Endometrial microvascular endothelial cells (primary cell): ENCODE results near the gene FNIP2. TPM values are rescaled to one million over a fixed set of nuclear protein-coding genes. Genes with fewer than 3 reads are reported as not detected.
"Not testable (repeated sequence)": the region's sequence is repeated elsewhere in the genome, so short reads cannot be mapped to it uniquely, and the experiment has no call there.

Experiments used
- in situ Hi-C: cut with HindIII; loops from 2 replicates; pipeline ENCODE4 v1.10.0; 2017; ENCODE audit warnings: low sequenced_read_pairs, low pct_unique_long_range_greater_than_20kb; ENCODE audit errors: inconsistent ontology term
- total RNA-seq: library from RNA; depleted of rRNA; stranded (reverse); fragments of >200 nt; gene quantifications from one replicate; pipeline ENCODE4 v1.2.3, GENCODE V29; 2015; ENCODE audit errors: inconsistent ontology term

Gene FNIP2
- total RNA-seq = 11.7 TPM

DNA sequence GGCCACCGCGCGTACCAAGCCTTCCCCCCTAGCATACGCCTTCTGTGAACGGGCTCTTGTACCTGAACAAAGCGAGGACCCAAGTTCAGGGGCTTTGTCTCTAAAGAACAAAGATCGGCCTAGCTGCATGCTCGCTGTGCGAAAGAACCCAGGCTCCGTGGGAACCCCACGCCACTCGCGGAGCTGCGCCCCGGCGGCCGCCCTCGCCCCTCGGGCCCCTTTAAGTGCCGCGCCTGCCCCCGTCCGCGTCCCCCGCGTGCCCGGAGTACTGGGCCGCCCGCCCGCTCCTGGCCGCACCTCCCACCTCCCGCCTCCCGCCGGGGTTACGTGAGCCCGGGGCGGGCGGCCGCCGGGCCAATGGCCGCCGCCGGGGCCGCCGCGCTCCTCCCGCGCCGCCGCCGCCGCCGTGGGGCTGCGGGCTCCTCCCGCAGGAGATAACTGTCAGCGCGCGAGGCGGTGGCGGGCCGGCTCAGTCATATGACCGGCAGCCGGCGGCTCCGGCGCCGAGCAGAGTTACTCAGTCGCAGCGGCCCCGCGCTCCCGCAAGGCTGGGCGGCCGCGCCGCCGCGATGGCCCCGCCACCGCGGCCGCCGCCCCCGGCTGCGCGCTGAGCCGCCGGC lies at the start of gene FNIP2:
Gene FNIP2, plus strand, starts transcription at position 472 of the 620 bp plus-strand sequence. CDS start 187 bp downstream, outside the sequence.
- in situ Hi-C loops = no loop called here

DNA sequence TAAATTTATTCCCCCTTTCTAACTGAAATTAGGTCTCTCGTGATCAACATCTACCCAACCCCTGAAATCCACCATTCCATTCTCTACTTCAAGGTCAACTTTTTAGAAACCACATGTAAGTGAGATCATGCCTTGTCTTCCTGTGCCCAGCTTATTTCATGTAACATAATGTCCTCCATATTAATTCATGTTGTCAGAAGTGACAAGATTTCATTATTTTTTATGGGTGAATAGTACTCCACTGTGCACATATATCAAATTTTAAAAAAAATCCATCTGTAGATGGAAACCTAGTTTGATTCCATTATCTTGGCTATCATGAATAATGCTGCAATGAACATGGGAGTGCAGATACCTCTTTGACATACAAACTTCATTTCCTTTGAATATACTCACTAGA lies 47.1 kb upstream of the FNIP2 start:
- in situ Hi-C loops = no loop called here

DNA sequence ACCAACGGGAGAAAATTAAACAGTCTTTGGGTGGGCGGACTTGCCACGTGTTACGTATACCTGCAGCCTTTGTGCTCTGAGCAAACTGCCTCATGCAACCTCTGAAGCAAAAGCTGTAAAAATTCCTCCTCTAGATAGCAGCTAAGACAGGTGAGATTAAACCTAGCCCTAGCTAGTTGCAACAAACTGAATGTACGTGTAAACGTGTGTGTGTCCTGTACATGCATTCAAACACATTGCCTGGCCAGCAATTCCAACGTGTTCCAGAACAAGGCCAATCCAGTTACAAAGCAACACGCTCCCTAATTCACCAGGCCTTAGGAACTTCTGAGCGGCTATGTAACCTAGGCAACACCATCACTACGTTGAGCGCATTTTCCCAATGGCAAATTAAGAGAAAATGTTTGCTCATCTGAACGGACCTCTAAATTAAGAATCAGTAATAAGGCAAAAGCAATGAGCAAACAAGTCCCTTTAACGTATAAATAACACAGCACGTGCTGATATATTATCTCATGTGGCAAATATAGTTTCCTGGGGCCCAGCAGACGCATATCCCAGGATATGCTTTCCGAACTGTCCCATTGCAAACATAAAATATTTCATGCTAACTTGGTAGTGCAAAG lies 46.4 kb upstream of the FNIP2 start:
- in situ Hi-C loops = no loop called here

DNA sequence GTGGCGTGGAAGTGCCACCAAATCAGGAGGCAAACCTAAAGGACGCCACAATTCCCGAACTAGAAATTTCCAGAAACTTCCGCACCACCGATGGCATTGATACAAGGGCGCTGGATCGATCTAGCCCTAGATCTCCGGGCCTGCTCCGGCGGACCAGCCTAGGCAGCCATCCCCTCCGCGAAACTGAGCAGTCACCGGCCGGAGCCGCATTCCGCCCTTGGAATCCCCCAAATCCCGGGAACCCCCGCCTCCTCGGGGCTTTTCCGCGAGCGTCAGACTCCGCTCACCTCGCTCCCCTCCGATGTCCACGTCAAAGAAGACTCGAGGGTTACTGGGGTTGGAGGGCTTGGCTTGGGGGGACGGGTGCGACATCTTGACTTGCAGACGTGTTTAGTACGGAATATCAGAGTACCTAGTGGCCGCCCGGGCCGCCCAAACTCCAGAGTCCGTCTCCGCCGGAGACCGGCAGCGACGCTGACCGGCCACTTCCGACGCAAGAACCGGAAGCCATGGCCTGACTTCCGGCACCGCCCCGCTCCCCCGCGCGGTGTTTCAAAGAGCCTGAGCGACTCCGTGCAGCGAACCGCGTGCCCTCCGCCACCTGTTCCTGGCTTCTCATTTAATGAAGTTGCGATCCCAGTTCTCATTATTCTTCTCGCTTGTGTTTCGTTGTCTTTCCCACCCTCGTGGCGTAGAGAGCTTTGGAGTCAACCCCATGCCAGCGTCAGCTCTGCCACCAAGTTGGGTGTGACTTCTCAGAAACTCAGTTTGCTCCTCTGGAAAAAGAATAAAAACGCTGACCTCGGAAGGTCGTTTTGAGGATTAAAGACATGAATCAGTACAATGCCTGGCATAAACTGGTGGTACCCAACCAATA lies 45.7 kb upstream of the FNIP2 start, which contains the start of gene PPID:
Gene PPID, minus strand, starts transcription at position 480 of the 877 bp plus-strand sequence. Its CDS starts 108 bp downstream, at position 372.
- in situ Hi-C loops = no loop called here

DNA sequence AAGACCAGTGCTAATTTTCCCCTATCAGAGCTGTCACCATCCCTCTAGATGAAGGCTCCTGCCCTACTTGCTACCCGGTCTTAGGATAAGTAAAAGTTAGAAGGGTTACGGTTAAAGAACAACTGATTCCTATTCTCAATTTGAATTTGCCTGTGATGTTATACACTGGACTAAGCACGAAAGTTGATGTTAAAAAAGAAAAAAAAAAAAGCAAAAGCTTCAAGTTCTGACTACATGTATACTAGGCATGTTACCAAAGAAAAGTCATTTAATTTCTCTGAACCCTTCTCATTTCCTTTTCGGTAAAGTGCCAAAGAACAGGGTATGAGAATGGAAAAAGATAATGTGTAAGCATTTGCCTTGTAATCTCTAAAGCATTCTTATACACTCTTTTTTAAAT lies 44.2 kb upstream of the FNIP2 start:
- in situ Hi-C loops = no loop called here

DNA sequence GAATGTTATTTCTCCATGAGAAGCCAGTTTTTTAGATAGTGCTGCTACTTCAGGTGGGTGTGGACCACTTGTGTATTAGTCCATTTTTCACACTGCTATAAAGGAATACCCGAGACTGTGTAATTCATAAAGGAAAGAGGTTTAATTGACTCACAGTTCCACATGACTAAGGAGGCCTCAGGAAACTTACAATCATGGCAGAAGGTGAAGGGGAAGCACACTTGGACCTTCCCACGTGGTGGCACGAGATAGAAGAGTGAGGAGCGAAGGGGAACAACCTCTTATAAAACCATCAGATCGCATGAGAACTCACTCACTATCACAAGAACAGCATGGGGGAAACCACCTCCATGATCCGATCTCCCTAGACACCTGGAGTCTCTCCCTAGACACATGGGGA lies 42.2 kb upstream of the FNIP2 start:
- in situ Hi-C loops = no loop called here

DNA sequence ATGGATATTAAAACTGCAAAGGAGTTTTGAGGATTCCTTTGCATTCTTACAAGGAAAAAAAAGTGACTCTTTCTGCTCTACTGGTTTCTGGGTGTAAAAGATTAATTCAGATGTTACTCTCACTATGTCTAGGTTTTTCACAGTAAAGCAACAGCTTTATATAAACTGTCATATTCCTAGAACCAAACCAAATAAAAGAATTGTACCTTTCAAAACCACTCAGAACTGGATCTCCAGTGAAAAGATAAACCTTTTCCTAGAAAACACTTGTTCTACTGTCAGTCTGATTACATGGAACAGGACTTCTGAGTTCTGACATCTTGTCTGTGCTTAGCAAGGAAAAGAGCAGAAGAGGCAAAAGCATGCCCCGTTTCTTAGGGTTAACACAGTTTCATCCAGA lies 40.6 kb upstream of the FNIP2 start:
- in situ Hi-C loops = no loop called here

DNA sequence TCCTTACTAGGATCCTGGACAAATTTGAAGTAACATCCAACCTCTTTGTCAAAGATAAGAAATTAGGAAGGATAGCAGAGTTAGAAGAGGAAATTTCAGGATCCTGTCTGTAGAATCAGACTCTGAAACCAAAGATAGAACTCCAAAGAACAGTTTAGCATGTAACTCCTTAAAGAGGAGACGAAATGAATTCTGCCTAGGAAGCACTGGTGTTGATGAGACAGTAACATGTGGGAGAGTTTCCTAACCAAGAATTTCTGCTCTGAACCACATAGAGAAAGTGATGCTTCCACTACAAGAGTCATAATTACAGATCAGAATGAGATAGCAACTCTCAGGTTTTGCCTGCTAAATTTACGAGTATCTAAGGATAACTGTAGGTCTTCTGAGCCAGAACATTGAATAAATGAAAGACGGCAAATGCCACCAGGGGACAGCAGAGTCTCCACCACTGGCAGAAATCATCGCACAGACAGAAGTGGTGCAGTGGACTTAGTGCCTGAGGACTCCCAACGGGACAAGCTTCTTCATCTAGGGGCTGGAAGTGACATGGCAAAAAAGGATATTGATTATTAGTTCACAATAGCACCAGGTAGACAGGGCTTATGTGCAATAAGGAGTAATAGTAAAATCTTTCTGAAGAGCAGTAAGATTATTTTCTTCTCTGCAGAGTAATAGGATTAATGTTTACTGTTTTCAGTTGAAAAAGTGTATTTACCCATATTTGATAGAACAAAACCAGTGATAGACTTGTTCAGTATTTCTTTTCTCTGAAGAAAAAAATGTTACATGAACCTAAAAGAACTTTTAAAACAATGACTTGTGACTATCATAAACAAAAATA lies 38.9 kb upstream of the FNIP2 start:
- in situ Hi-C loops = no loop called here

DNA sequence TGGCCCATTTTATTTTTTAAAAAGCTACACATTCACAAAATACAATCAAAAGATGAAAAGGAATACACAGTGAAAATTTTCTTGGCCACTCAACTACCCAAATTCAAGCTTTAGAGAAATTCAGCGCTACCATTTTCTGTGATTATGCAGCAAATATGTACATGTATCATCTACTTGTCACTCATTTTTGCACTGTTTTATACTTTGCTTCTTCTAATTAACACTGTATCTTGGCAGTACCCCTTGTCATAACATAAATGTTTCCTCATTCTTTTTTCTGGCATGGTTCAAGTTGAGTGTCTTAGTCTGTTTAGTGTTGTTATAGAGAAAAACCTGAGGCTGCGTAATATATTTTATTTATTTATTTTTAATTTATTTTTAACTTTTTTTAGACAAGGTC lies 30.0 kb upstream of the FNIP2 start:
- in situ Hi-C loops = no loop called here

DNA sequence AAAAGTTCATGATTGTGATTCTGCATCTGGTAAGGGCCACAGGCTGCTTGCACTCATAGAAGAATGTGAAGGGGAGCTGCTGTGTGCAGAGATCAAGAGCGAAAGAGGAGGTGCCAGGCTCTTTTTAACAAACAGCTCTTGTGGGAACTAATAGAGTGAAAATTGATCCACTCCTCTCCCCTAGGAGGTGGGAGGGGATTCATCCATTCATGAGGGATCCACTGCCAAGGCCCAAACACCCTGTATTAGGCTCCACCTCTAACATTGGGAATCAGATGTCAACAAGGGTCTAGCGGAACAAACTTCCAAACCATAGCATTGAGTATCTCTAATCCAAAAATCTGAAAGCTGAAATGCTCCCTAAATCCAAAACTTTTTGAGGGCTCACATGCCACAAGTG lies 29.2 kb upstream of the FNIP2 start:
- in situ Hi-C loops = no loop called here

DNA sequence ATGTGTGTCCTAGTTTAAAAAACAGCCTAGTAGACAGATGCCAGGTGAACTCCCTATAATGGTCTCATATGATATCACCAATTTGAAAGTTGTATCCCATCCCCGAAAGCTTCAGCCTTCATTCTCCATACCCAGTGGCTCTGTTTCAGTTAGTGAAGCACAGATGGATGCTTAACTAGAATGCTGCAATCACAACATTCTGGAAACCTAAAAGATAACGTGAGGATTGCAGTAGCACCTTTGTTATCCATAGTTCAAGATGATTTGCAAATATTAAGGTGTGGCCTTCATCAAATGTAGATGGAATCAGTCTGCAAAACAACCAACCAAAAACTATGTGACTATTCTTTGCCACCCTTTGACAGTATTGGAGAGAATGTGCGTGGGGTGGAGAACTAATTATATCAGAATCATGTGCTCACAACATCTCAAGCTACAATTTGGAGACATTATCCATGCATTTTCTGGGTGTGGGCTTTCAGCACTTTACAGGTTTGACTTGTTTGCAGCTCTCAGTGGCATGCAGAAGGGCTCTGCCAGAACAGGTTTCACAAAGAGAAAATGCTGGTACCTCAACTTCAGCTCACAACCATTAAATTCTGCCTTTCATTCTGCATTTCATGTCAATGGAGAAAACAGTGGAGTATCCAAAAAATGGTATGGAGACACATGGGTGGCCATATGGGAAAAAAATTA lies 27.4 kb upstream of the FNIP2 start:
- in situ Hi-C loops = no loop called here

DNA sequence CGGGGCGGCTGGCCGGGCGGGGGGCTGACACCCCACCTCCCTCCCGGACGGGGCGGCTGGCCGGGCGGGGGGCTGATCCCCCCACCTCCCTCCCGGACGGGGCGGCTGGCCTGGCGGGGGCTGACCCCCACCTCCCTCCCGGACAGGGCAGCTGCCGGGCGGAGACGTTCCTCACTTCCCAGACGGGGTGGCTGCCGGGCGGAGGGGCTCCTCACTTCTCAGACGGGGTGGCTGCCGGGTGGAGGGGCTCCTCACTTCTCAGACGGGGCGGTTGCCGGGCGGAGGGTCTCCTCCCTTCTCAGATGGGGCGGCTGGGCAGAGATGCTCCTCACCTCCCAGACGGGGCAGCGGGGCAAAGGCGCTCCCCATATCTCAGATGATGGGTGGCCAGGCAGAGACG lies 22.3 kb upstream of the FNIP2 start:
- in situ Hi-C loops = not testable (repeated sequence)

DNA sequence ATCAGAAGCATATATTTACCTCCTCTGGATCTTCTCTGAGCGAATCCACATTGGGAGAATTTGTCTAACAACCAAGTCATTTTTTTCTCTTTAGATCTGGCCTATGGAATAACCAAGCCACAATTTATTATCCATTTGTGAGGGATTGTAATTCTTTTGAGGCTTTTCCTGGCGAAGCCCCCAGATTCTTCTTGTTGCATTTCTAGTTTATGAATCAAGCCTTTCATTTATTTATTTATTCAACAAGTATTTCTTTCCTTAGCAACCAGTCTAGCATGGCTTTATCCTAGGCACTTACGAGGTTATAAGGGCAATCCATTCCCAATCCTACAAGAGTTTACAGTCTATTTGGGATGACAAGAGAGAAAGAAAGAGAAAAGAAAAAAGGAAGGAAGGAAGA lies 18.4 kb upstream of the FNIP2 start:
- in situ Hi-C loops = no loop called here

DNA sequence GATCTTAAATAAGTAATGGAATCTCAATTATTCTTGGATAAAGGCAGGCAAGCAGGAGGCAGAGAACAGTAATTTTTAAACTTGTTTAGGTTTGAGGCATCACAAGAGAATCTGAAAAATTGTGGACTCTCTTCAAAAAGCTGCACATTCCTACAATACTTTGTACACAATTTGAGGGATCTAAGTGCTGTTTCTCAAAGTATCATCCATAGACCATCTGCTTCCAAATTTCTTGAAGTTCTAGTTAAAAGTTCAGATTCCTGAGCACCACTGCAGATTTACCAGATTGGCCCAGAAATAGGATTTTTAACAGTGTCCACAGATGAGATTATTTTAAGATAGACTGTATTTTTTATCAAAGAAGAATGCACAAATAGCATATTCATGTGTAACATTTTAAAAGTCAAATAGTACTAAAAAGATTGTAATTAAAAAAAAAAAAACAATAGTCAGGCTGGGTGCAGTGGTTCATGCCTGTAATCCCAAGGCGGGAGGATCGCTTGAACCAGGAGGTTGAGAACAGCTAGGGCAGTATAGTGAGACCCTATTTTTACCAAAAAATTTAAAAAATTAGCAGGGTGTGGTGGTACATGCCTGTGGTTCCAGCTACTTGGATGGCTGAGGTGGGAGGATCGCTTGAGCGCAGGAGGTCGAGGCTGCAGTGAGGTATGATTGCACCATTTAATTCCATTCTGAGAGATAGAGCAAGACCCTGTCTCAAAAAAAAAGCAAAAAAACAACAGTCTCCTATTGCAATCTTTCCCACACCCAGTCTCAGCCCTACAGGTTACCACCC lies 14.2 kb upstream of the FNIP2 start:
- in situ Hi-C loops = no loop called here

DNA sequence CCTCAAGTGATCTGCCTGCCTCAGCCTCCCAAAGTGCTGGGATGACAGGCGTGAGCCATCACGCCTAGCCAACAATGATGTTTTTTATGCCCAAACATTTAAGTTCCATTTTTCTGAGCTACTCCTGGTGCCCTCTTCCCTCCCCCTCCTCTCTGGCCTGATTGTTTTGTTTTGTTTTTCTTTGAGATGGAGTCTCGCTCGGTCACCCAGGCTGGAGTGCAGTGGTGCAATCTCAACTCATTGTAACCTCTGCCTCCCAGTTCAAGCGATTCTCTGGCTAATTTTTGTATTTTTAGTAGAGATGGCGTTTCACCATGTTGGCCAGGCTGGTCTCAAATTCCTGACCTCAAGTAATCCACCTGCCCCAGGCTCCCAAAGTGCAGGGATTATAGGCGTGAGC lies 13.0 kb upstream of the FNIP2 start:
- in situ Hi-C loops = not testable (repeated sequence)

DNA sequence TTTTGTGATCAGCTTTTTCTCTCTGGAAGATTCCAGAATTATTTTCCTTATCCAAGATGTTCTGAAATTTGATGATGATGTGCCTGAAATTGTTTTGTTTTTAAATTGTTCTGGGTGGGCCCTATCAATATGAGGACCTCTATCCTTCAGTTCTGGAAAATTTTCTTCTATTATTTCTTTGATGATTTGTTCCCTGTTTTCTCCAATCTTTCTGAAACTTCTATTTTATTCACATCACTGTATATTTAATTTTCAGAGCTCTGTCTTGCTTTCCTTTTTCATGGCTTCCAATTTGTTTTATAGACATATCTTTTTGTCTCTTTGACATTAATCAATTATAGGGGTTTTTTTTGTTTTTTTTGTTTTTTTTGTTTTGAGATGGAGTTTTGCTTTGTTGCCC lies 12.2 kb upstream of the FNIP2 start:
- in situ Hi-C loops = no loop called here

DNA sequence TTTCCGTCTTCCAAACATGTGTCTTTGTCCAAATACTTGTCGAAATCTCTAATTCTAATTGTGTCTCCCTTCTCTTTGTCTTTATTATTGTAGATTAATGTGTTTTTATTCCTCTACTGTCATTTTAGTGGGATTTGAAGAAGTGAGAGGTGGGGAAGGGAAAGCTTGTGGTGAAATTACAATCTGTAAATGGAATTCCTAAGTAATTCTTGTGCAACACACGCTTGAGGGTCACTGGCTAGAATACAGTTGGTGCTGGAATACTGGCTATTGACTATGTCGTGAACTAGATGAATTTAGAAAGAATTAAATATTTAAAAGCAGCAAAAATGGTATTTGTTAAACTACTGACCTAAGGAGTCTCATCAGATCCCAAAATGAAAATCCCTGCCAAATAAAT lies 10.7 kb upstream of the FNIP2 start:
- in situ Hi-C loops = no loop called here

DNA sequence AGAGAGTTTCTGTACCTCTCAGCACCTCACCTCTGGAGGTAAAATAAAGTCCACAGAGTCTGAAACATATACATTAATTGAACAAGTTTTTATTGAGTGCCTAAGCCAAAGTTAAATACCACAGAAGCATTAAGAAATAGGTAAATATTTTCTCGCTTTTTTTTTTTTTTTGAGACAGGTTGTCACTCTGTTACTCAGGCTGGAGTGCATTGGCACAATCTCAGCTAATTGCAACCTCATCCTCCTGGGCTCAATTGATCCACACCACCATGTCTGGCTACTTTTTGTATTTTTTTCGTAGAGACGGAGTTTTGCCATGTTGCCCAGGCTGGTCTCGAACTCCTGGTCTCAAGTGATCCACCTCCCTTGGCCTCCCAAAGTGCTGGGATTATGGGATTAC lies 10.1 kb upstream of the FNIP2 start:
- in situ Hi-C loops = no loop called here
